ENCODE data around the gene TDRD1.

TDRD1 gene

GRCh38 chr10:114273910-114274309 lies 94.8 kb downstream of the TDRD1 start:
- DNase-seq = no peak

DNA sequence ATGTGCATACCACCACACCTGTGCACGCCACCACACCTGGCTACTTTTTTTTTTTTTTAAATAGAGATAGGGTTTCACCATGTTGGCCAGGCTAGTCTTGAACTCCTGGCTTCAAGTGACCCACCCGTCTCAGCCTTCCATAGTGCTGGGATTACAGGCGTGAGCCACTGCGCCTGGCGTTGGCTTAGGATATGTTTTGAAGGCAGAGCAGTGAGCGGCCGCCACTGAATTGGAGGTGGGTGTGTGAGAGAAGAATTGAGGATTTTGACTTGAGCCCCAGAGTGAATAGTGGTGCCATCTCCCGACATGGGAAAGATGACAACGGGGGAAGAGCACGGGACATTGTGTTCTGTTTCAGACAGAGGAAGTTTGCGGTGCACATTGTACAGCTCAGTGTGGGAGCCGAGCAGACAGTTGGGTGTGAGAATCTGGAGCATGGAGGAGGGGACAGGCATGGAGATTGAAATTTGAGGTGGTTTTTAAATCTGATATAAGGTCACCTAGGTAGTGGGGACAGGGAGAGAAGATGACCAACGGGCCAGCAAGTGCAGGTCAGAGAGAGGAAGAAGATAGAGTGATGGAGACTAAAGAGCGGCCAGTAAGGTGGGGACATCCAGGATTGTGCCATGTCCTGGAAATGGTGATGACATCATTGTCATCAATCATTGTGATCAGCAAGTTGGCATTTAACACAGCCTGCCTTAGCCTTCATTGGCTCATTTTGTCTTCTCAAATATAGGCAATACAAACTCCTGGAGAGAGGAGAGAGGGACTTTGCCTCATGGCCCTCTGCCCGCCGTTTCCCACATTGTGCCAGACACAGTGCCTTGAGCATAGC lies 95.7 kb downstream of the TDRD1 start:
- DNase-seq = no peak

- DNase-seq = no peak
Observed at GRCh38 chr10:114276066-114276465, 96.9 kb downstream of the TDRD1 start.

- no peak for DNase-seq
Observed at GRCh38 chr10:114276671-114277070, 97.5 kb downstream of the TDRD1 start.

DNA sequence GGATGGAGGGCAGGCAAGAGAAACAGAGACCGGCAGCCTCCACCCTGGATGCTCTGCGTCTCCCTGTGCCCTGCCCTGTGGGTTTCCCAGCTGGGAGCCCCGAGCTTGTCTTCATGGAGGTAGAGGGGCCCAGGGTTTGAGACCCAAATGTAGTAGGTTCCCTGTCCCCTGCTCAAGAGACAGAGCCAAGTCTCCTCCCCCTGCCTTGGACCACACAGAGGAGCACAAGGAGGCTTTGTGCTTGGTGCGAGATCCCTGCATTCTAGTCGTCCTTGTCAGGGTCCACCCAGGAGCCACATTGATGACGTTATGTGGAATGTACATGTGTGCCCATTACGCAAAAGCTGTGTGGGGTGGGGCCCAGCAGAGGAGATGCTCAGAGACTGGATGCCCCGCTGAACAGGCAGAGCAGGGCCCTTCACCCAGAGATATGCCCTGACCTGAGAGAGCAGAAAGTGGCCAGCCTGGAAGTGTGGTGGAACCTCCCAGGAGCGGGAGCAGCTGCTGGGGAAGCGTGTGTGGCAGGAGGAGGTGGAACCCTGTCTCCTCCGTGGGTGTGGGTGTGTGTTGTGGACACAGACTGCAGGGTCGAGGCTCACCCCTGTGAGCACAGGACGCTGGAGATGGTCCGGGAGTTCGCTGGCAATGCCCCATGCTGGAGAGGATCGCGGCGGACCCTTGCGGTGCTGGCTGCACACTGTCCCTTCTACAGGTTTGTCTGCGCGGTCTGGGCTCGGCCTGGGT lies 99.2 kb downstream of the TDRD1 start:
- no peak for DNase-seq

- DNase-seq = no peak
Observed at GRCh38 chr10:114278884-114279191, 99.7 kb downstream of the TDRD1 start.

GRCh38 chr10:114279289-114279688 lies 100.1 kb downstream of the TDRD1 start:
- DNase-seq = no peak

DNA sequence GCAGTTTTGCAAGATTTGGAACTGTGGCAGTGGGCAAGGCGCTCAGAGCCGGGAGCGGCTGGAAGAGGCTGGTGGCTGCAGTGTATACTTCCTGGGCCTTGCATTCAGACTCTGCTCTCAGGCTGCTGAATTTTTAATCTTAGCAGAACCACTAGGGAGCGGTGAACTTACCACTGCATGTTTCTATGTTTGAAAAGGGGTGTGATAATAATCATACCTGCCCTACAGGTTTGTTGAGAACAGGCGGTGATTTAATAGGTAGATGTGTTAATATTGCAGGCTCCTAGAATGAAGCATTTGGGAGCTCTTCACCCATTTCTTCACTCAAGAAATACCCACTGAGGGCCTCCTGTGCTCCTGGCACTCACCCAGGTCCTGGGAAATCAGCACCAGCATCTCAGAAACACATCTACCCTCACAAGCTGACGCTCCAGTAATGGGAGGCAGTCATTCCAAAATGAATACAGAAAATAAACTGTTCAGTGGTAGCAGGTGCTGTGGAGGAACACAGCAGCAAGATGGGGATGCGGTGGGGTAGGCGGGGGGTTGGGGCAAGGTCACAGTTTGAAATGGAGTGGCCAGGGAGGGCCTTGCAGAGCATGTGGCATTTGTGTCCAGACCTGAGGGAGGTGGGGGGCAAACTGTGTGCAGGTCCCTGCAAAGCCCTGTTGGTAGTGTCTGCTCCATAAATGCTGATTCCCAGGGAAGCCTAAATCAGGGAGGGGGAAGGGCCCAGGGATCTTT lies 100.9 kb downstream of the TDRD1 start:
- DNase-seq = no peak

- no peak for DNase-seq
Observed at GRCh38 chr10:114281006-114281405, 101.9 kb downstream of the TDRD1 start.

DNA sequence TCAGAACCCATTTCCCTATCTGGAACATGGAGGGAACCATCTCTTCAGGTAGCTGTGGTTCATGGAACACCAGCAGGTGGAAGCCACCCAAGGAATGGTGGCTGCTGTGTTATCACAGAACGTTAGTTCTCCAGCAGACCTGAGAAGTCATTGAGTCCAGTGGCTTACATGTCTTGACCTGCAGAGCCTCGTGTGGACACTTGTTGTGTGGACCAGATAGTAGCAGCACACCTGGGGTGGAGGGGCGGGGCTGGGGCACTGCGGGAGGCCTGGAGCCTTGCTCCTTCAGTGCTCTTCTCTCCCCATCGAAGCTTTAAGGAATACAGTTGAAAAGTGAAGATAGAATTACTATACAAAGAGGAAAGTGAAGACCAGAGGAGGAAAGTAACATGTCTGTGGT lies 102.3 kb downstream of the TDRD1 start:
- no peak for DNase-seq

Measured in NCI-H2227 treated with DMSO at 0.1 percent for 48 hours (cell line).